Kidney (tissue), 14 donors: Measurements from ENCODE around the gene MIER1. TPM values are rescaled to one million over a fixed set of nuclear protein-coding genes. Genes with fewer than 3 reads are reported as not detected.

Experiments used
- DNase-seq, 5 donors: peaks; one replicate each; pipeline ENCODE4 v3.0.0-alpha.2; 2013 to 2020
- FAIRE-seq: peaks from 2 replicates; lab custom pipeline; 2012; peaks lifted over from hg19 to GRCh38; lab: Jason Lieb, UNC
- H3K27ac ChIP-seq, 2 donors: one replicate each; pipeline ENCODE4 v1.7.0; 2013; ENCODE audit warnings: low read depth in 2 of 2, low read length in 2 of 2, inconsistent platforms in 1 of 2
- H3K27me3 ChIP-seq: one replicate; pipeline ENCODE4 v1.7.1; 2013; ENCODE audit warnings: low read length, inconsistent platforms; ENCODE audit not compliant: control insufficient read depth, insufficient read depth
- H3K36me3 ChIP-seq, 3 donors: one replicate each; pipeline versions ENCODE4 v1.7.0 to v1.7.1; 2013; ENCODE audit warnings: low read length in 3 of 3, control low read depth in 1 of 3, inconsistent platforms in 1 of 3; ENCODE audit not compliant: insufficient read depth in 3 of 3, control insufficient read depth in 2 of 3
- H3K4me1 ChIP-seq, 3 donors: one replicate each; pipeline versions ENCODE4 v1.7.0 to v1.7.1; 2013; ENCODE audit warnings: low read length in 3 of 3, inconsistent platforms in 1 of 3, low read depth in 1 of 3; ENCODE audit not compliant: control insufficient read depth in 2 of 3, insufficient read depth in 2 of 3
- H3K4me3 ChIP-seq, 3 donors: one replicate each; pipeline versions ENCODE4 v1.7.0 to v1.8.1; 2013; ENCODE audit warnings: low read length in 3 of 3, control low read depth in 1 of 3, inconsistent platforms in 1 of 3
- H3K9ac ChIP-seq, 3 donors: one replicate each; pipeline versions ENCODE4 v1.7.0 to v1.7.1; 2013; ENCODE audit warnings: low read length in 3 of 3, control low read depth in 1 of 3, inconsistent platforms in 1 of 3
- H3K9me3 ChIP-seq, 3 donors: one replicate each; pipeline versions ENCODE4 v1.7.0 to v1.7.1; 2013; ENCODE audit warnings: low read length in 3 of 3, control low read depth in 1 of 3, inconsistent platforms in 1 of 3; ENCODE audit not compliant: control insufficient read depth in 2 of 3, insufficient read depth in 1 of 3
- intact Hi-C: fragments of 100-400 bp; cut with DNase I; formaldehyde crosslinking; loops from one replicate; pipeline ENCODE4 v1.11.1; 2022
- polyA plus RNA-seq: library from polyadenylated mRNA; stranded (reverse); fragments of 350-450 nt; fragmentation: Illumina TruSeq; extraction: RNeasy Lipid Tissue Mini Kit (QIAGEN cat#74804); gene quantifications from one replicate; pipeline ENCODE4 v1.2.3, GENCODE V29; 2014; ENCODE audit warnings: low read depth, low replicate concordance; ENCODE audit not compliant: insufficient read depth
- total RNA-seq: library from RNA; stranded (reverse); fragmentation: NEBNext Ultra II Directional; extraction: Animal tissue kit (Norgen Biotek cat#: 25700); gene quantifications from one replicate; pipeline ENCODE4 v1.2.1, GENCODE V29; 2021
- TF ChIP-seq, protein P1 (sequence below): IDR thresholded peaks from 3 replicates; pipeline ENCODE4 v1.5.1; 2012; ENCODE audit warnings: mild to moderate bottlenecking, moderate library complexity, borderline replicate concordance; ENCODE audit not compliant: insufficient read depth; ENCODE audit errors: extremely low read depth
- donor health status: control.
- donor health status: control.
- donor health status: control.
- donor health status: control.
- donor health status: control.
- donor health status: DM: yes; HTN: yes; CAD: no.
- donor health status: Normal renal cell carcinoma (clear cell type).

MIER1 gene
- total and polyA plus RNA-seq, 2 donors from 2014 or later, result 9.4 to 47.6 TPM

DNA sequence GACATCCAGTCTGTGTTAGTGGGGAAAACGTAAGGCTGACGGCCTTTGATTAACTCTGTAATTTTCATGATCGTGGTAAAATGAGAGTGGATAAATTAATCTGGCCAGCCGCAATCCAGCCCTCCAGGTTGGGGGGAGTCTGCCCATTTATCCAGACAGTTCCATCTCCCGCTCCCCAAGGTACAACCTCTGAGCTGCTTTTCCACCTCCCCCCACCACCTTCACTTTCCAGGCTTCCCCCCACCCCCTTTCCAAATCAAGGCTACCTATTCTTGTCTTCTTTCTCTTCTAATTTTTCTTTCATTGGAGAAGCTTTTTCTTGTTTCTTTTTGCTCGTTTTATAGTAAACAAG, 6.0 kb downstream of the MIER1 start:
- Histone ChIP-seq H3K4me3 (peak overlapping the region; percentile 77 to 95 (median 83)), H3K9me3 (no peaks in the 10 kb centered on the region), H3K27ac (peak overlapping the region; percentile 92 to 97), H3K36me3 (no peaks in the 10 kb centered on the region), H3K27me3 (no peaks in the 10 kb centered on the region), H3K4me1 (peaks cover 0 to 5% (median 0%) of the 10 kb centered on the region in 3 donors), H3K9ac (peak overlapping the region; percentile 63 to 94 (median 88))
- no peak for FAIRE-seq
- TF ChIP-seq, protein P1, sequence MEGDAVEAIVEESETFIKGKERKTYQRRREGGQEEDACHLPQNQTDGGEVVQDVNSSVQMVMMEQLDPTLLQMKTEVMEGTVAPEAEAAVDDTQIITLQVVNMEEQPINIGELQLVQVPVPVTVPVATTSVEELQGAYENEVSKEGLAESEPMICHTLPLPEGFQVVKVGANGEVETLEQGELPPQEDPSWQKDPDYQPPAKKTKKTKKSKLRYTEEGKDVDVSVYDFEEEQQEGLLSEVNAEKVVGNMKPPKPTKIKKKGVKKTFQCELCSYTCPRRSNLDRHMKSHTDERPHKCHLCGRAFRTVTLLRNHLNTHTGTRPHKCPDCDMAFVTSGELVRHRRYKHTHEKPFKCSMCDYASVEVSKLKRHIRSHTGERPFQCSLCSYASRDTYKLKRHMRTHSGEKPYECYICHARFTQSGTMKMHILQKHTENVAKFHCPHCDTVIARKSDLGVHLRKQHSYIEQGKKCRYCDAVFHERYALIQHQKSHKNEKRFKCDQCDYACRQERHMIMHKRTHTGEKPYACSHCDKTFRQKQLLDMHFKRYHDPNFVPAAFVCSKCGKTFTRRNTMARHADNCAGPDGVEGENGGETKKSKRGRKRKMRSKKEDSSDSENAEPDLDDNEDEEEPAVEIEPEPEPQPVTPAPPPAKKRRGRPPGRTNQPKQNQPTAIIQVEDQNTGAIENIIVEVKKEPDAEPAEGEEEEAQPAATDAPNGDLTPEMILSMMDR, result no peak
- intact Hi-C loops, result no loop called here
- no peak for DNase-seq

DNA sequence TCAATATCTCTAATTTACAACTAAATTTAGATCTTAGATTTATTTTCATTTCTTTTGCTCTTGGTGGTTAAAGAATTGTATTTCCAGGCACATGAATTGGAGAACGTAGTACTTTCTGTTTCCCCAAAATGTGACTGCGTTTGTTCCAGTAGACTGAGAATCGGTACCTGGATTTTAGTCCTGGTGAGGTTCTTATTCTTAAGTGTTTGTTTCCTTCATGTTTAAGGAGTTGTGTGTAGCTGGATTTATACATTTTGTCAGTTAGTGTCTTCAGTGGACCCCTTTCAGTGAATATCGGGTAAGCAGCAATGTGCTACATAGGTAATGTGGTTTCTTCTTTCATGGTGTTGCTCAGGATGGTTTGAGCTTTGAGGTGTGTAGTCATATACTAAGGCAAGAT, 6.8 kb downstream of the MIER1 start:
- Histone ChIP-seq H3K9ac (peak overlapping the region; percentile 54 to 88 (median 63)), H3K36me3 (no peaks in the 10 kb centered on the region), H3K9me3 (no peaks in the 10 kb centered on the region), H3K27ac (peak overlapping the region in 1 of 2 donors; percentile 27), H3K4me3 (peak overlapping the region; percentile 77 to 95 (median 83)), H3K27me3 (no peaks in the 10 kb centered on the region), H3K4me1 (peaks cover 0 to 2% (median 0%) of the 10 kb centered on the region in 3 donors)
- no peak for FAIRE-seq
- TF ChIP-seq, protein P1, result no peak
- DNase-seq, result peak in 1 of 5 donors; percentile 12
- intact Hi-C loops, result no loop called here

DNA sequence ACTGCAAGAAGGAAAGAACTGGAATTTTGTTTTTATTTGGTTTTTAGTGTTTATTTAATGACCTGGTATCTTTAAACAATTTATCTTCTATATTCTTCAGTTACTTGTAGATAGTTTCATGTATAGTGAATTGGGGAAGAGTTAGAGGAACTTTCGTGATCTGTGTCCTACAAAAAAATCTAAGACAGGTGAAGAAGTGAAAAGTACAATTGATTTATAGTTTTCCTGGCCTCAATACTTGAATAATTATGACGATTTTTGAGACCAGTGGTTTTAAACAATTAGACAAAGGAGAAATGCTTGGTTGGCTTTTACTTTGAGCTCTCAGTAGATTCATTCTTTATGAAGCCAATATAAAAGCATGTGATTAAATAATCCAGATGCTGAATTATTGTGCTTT, 7.5 kb downstream of the MIER1 start:
- H3K9me3 ChIP-seq, result no peaks in the 10 kb centered on the region
- intact Hi-C loops, result no loop called here
- no peaks in the 10 kb centered on the region for H3K27me3 ChIP-seq
- FAIRE-seq, result no peak
- H3K9ac ChIP-seq, result peak overlapping the region in 1 of 3 donors; percentile 6
- H3K4me3 ChIP-seq, result no peak overlapping the region
- TF ChIP-seq, protein P1, result no peak
- no peak for DNase-seq
- no peaks in the 10 kb centered on the region for H3K36me3 ChIP-seq
- no peak overlapping the region for H3K27ac ChIP-seq
- H3K4me1 ChIP-seq, result peaks cover 0 to 2% (median 0%) of the 10 kb centered on the region in 3 donors
